Endothelial cell of umbilical vein (primary cell): Measurements from ENCODE around the gene THRSP. TPM values are rescaled to one million over a fixed set of nuclear protein-coding genes. Genes with fewer than 3 reads are reported as not detected.
"Not testable (repeated sequence)": the region's sequence is repeated elsewhere in the genome, so short reads cannot be mapped to it uniquely, and the experiment has no call there.

Source experiments
- BruUV-seq: library from RNA; stranded (reverse); fragments of 400-500 nt; replicated peaks from 2 replicates; lab custom pipeline; 2021; lab: Mats Ljungman, UMichigan
- CTCF ChIA-PET: fragments of 300-600, 350-600 bp; sonication (Branson Sonifier 250); formaldehyde crosslinking; loops from one replicate; lab custom pipeline; 2021; ENCODE audit warnings: antibody characterized with exemption, inconsistent platforms; lab: Charles Lee
- POLR2A ChIA-PET: fragments of 300-600, 350-600 bp; sonication (Branson Sonifier 250); formaldehyde crosslinking; loops from one replicate; lab custom pipeline; 2021; ENCODE audit warnings: antibody characterized with exemption, inconsistent platforms; lab: Charles Lee
- DNase-seq: peaks from one replicate; pipeline ENCODE4 v3.0.0-alpha.2; 2011; ENCODE audit warnings: low read depth, low spot score
- FAIRE-seq: peaks from 2 replicates; lab custom pipeline; 2011; peaks lifted over from hg19 to GRCh38; lab: Jason Lieb, UNC
- H2AFZ ChIP-seq: 2 replicates; pipeline ENCODE4 v1.6.0; 2012; ENCODE audit warnings: low read depth, low read length, control low read depth, inconsistent platforms
- H3K27ac ChIP-seq: 2 replicates; pipeline ENCODE4 v1.5.1; 2011; ENCODE audit warnings: low read depth, mild to moderate bottlenecking, control low read depth, low read length, moderate library complexity; ENCODE audit not compliant: insufficient read depth
- H3K27me3 ChIP-seq, 2 experiments: 2 replicates each; pipeline versions ENCODE4 v1.6.0 to v1.6.1; 2011; ENCODE audit warnings: low read length in 2 of 2, mixed read lengths in 1 of 2; ENCODE audit not compliant: control insufficient read depth in 2 of 2, insufficient read depth in 2 of 2
- H3K36me3 ChIP-seq, 2 experiments: 2 replicates in 1 of 2; 3 replicates in 1 of 2; pipeline ENCODE4 v1.5.1; 2011; ENCODE audit warnings: low read length in 2 of 2, mild to moderate bottlenecking in 1 of 2, moderate library complexity in 1 of 2; ENCODE audit not compliant: control insufficient read depth in 2 of 2, insufficient read depth in 2 of 2; ENCODE audit errors: extremely low read depth in 1 of 2
- H3K4me1 ChIP-seq: 3 replicates; pipeline ENCODE4 v1.5.1; 2011; ENCODE audit warnings: mild to moderate bottlenecking, low read length; ENCODE audit not compliant: control insufficient read depth, insufficient read depth; ENCODE audit errors: extremely low read depth
- H3K4me2 ChIP-seq: 2 replicates; pipeline ENCODE4 v1.6.1; 2011; ENCODE audit warnings: low read length, control low read depth, mixed read lengths; ENCODE audit not compliant: insufficient read depth
- H3K4me3 ChIP-seq, 3 experiments: fragments of 200-600 bp in 1 of 3; sonication (generic), shearing (Covaris generic) in 1 of 3; replicated peaks in 1 of 3; 2 replicates each; pipeline ENCODE4 v1.5.1; 2011 to 2016; ENCODE audit warnings: control low read depth in 3 of 3, low read length in 3 of 3, mild to moderate bottlenecking in 2 of 3, inconsistent platforms in 1 of 3, low read depth in 1 of 3, moderate library complexity in 1 of 3; ENCODE audit not compliant: insufficient read depth in 1 of 3
- H3K79me2 ChIP-seq: 2 replicates; pipeline ENCODE4 v1.6.0; 2012; ENCODE audit warnings: low read length, inconsistent platforms; ENCODE audit not compliant: control insufficient read depth, insufficient read depth
- H3K9ac ChIP-seq: replicated peaks from 2 replicates; pipeline ENCODE3; 2011; ENCODE audit warnings: low read length, control low read depth; ENCODE audit not compliant: insufficient read depth; ENCODE audit errors: extremely low read depth
- H3K9me1 ChIP-seq: replicated peaks from 3 replicates; pipeline ENCODE4 v1.6.0; 2011; ENCODE audit warnings: mild to moderate bottlenecking, low read length; ENCODE audit not compliant: control insufficient read depth, insufficient read depth; ENCODE audit errors: extremely low read depth
- H3K9me3 ChIP-seq: replicated peaks from 2 replicates; pipeline ENCODE4 v1.5.1; 2012; ENCODE audit warnings: low read length, inconsistent platforms; ENCODE audit not compliant: control insufficient read depth, insufficient read depth
- H4K20me1 ChIP-seq: replicated peaks from 2 replicates; pipeline ENCODE3; 2011; ENCODE audit warnings: mild to moderate bottlenecking, low read length; ENCODE audit not compliant: control insufficient read depth, insufficient read depth; ENCODE audit errors: extremely low read depth
- FOS ChIP-seq: IDR thresholded peaks from 2 replicates; pipeline ENCODE4 v1.6.1; 2011; ENCODE audit warnings: mild to moderate bottlenecking, low read length, moderate library complexity, borderline replicate concordance; ENCODE audit not compliant: insufficient read depth
- POLR2AphosphoS5 ChIP-seq: IDR thresholded peaks from 2 replicates; pipeline ENCODE4 v1.6.1; 2012; ENCODE audit warnings: low read depth, mild to moderate bottlenecking, control low read depth, low read length, moderate library complexity; ENCODE audit not compliant: insufficient read depth
- dilution Hi-C: fragments of 300-500 bp; cut with MboI; formaldehyde crosslinking; loops from one replicate; pipeline ENCODE4 v1.15.0; 2019; ENCODE audit warnings: low sequenced_read_pairs; ENCODE audit not compliant: extremely low pct_ligation_motif_present
- intact Hi-C: fragments of 100-400 bp; cut with micrococcal nuclease; formaldehyde crosslinking; loops from one replicate; pipeline ENCODE4 v1.10.0; 2022
- polyA plus RNA-seq, 4 experiments: library from polyadenylated mRNA; depleted of rRNA in 3 of 4; stranded (reverse) in 3 of 4; unstranded in 1 of 4; fragments of >200 nt; gene quantifications; 2 replicates each; pipeline versions ENCODE4 v1.2.1 to v1.2.3, GENCODE V29; 2011 to 2012; ENCODE audit warnings: missing spikeins in 1 of 4
- total RNA-seq: library from RNA; stranded (reverse); gene quantifications from 2 replicates; pipeline ENCODE4 v1.2.3, GENCODE V29; 2021

THRSP gene
- total and polyA plus RNA-seq, 2 donors (not counting 3 experiments of a cell fraction or from before 2014, with no cell fraction given) = not detected

GRCh38 chr11:78057462-78058055, 6.1 kb upstream of the THRSP start:
- H3K79me2 ChIP-seq = no peaks in the 10 kb centered on the region
- H3K27me3 ChIP-seq = no peaks in the 10 kb centered on the region
- CTCF ChIA-PET = interaction anchor here (0.5 to 1.0 kb wide), 2 partner anchors 8 to 131 kb away, joined by 3 to 4 read pairs; partner anchors contain the start of gene KCTD21
- no peaks in the 10 kb centered on the region for H3K9me3 ChIP-seq
- POLR2A ChIA-PET = no interaction called here
- intact Hi-C loops = no loop called here
- H3K36me3 ChIP-seq = no peaks in the 10 kb centered on the region
- no peak overlapping the region for H3K4me2 ChIP-seq
- H3K27ac ChIP-seq = no peak overlapping the region
- H3K4me1 ChIP-seq = no peaks in the 10 kb centered on the region
- dilution Hi-C loops = no loop called here
- DNase-seq (no peak), FAIRE-seq (no peak)
- no peaks in the 10 kb centered on the region for H4K20me1 ChIP-seq
- no TSS peak for BruUV-seq
- no peak for TF ChIP-seq FOS
- no peak for TF ChIP-seq POLR2AphosphoS5
- H3K9me1 ChIP-seq = no peaks in the 10 kb centered on the region
- no peak overlapping the region for H2AFZ ChIP-seq
- no peak overlapping the region for H3K4me3 ChIP-seq
- no peak overlapping the region for H3K9ac ChIP-seq

- H2AFZ ChIP-seq, H4K20me1 ChIP-seq, H3K4me1 ChIP-seq, H3K9me3 ChIP-seq, POLR2A ChIA-PET, H3K36me3 ChIP-seq, H3K9me1 ChIP-seq, H3K27me3 ChIP-seq, H3K4me2 ChIP-seq, H3K4me3 ChIP-seq, H3K27ac ChIP-seq, BruUV-seq, FAIRE-seq, H3K79me2 ChIP-seq, H3K9ac ChIP-seq, DNase-seq, CTCF ChIA-PET, dilution Hi-C loops, intact Hi-C loops: not testable (repeated sequence)
Observed at GRCh38 chr11:78059749-78060328, 3.8 kb upstream of the THRSP start.
